ENCODE data around the gene EMD. TPM values are rescaled to one million over a fixed set of nuclear protein-coding genes. Genes with fewer than 3 reads are reported as not detected.

EMD gene
- polyA plus RNA-seq, 1 of the 3 experiments (the other 2 are of a cell fraction), result 68.0 TPM

DNA sequence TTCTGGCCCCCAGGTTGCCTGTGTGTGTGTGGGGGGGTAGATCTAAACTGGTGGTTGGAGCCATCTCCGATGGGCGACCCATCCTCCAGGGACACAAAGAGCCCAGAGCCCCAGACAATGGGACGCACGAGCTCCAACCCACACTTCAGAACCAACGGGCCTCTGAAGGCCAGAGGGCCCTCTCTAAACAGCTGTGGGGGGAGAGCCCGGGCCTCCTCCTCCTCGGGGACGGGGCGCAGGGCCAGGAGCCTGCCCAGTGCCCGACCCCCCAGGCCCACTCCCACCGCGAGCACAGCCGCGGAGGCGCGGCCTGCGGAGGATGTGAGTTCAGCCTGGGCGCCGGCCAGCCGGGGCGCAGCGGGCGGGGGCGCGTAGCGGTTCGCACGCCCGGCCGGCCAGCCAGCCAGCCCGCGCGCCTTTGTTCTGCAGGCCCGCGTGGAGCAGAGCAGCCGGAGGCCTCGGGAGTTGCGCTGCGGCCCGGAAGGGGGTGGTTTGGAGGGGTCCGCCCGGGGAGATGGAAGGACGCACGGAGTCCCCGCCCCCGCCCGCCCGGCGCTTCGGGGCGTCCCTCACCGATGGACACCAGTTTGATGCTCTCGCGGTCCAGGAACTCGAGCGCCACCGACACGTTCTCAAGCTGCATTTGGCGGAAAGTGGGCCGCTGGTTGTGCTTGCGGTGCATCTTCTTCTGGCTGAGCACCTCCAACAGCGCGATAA is 8.6 kb upstream of the EMD start:
- Histone ChIP-seq H3K4me2 (peak overlapping the region; percentile 97), H4K20me1 (ENCODE audit: insufficient read depth) (peaks cover 33% of the 10 kb centered on the region), H3K27ac (ENCODE audit: low read depth in 2 of 2, low read length in 1 of 2) (peak overlapping the region; percentile 90 to 98), H3K9ac (peak overlapping the region; percentile 88), H3K36me3 (replicated peaks in 1 of 2; ENCODE audit: control insufficient read depth in 1 of 2, insufficient read depth in 2 of 2, low read length in 1 of 2) (peaks cover 12 to 20% of the 10 kb centered on the region in 2 experiments), H3K27me3 (ENCODE audit: insufficient read depth) (no peaks in the 10 kb centered on the region), H3K4me1 (ENCODE audit: control insufficient read depth in 1 of 2, insufficient read depth in 2 of 2, low read depth in 1 of 2, low read length in 1 of 2) (peaks cover 16 to 17% of the 10 kb centered on the region in 2 experiments; a peak in 2 of 4 replicates), H3K79me2 (ENCODE audit: insufficient read depth) (peaks cover 83% of the 10 kb centered on the region), H2AFZ (ENCODE audit: low read depth) (no peak overlapping the region), H3K9me3 (no peaks in the 10 kb centered on the region), H3F3A (replicated peaks; ENCODE audit: insufficient read depth) (peaks cover 13% of the 10 kb centered on the region), H3K4me3 (ENCODE audit: low read depth in 2 of 2, low read length in 1 of 2) (peak overlapping the region; percentile 72 to 82), H3K9me2 (no peaks in the 10 kb centered on the region)
- 19% methylated on average over 15 of the region's 63 CpGs for WGBS (ENCODE audit: low lambda C conversion rate)
- CTCF ChIA-PET, result no interaction called here
- POLR2A ChIA-PET, result interaction anchor here (1.1 to 1.7 kb wide), 2 partner anchors 13 to 27 kb away, joined by 4 to 7 read pairs; no protein-coding TSS in a partner anchor
- DNase-seq, result peak; percentile 61
- TF ChIP-seq GABPA (IDR thresholded peaks at IDR 0.05; ENCODE audit: low read depth), result no peak
- TF ChIP-seq, protein P1, sequence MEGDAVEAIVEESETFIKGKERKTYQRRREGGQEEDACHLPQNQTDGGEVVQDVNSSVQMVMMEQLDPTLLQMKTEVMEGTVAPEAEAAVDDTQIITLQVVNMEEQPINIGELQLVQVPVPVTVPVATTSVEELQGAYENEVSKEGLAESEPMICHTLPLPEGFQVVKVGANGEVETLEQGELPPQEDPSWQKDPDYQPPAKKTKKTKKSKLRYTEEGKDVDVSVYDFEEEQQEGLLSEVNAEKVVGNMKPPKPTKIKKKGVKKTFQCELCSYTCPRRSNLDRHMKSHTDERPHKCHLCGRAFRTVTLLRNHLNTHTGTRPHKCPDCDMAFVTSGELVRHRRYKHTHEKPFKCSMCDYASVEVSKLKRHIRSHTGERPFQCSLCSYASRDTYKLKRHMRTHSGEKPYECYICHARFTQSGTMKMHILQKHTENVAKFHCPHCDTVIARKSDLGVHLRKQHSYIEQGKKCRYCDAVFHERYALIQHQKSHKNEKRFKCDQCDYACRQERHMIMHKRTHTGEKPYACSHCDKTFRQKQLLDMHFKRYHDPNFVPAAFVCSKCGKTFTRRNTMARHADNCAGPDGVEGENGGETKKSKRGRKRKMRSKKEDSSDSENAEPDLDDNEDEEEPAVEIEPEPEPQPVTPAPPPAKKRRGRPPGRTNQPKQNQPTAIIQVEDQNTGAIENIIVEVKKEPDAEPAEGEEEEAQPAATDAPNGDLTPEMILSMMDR (IDR thresholded peaks at IDR 0.05), result no peak
- no peak for TF ChIP-seq ELF1 (IDR thresholded peaks at IDR 0.05)
- TF ChIP-seq JUND (IDR thresholded peaks at IDR 0.05), result no peak
- no peak for TF ChIP-seq EZH2phosphoT487 (IDR thresholded peaks at IDR 0.05; ENCODE audit: borderline replicate concordance, low read depth)
- TF ChIP-seq NFIC (IDR thresholded peaks at IDR 0.05; ENCODE audit: borderline replicate concordance), result no peak
- TF ChIP-seq, protein P2, sequence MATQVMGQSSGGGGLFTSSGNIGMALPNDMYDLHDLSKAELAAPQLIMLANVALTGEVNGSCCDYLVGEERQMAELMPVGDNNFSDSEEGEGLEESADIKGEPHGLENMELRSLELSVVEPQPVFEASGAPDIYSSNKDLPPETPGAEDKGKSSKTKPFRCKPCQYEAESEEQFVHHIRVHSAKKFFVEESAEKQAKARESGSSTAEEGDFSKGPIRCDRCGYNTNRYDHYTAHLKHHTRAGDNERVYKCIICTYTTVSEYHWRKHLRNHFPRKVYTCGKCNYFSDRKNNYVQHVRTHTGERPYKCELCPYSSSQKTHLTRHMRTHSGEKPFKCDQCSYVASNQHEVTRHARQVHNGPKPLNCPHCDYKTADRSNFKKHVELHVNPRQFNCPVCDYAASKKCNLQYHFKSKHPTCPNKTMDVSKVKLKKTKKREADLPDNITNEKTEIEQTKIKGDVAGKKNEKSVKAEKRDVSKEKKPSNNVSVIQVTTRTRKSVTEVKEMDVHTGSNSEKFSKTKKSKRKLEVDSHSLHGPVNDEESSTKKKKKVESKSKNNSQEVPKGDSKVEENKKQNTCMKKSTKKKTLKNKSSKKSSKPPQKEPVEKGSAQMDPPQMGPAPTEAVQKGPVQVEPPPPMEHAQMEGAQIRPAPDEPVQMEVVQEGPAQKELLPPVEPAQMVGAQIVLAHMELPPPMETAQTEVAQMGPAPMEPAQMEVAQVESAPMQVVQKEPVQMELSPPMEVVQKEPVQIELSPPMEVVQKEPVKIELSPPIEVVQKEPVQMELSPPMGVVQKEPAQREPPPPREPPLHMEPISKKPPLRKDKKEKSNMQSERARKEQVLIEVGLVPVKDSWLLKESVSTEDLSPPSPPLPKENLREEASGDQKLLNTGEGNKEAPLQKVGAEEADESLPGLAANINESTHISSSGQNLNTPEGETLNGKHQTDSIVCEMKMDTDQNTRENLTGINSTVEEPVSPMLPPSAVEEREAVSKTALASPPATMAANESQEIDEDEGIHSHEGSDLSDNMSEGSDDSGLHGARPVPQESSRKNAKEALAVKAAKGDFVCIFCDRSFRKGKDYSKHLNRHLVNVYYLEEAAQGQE (IDR thresholded peaks at IDR 0.05; ENCODE audit: low read depth, low read length), result no peak
- TF ChIP-seq, protein P3, sequence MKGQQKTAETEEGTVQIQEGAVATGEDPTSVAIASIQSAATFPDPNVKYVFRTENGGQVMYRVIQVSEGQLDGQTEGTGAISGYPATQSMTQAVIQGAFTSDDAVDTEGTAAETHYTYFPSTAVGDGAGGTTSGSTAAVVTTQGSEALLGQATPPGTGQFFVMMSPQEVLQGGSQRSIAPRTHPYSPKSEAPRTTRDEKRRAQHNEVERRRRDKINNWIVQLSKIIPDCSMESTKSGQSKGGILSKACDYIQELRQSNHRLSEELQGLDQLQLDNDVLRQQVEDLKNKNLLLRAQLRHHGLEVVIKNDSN (IDR thresholded peaks at IDR 0.05; ENCODE audit: borderline replicate concordance, low read depth), result no peak
- TF ChIP-seq, protein P4, sequence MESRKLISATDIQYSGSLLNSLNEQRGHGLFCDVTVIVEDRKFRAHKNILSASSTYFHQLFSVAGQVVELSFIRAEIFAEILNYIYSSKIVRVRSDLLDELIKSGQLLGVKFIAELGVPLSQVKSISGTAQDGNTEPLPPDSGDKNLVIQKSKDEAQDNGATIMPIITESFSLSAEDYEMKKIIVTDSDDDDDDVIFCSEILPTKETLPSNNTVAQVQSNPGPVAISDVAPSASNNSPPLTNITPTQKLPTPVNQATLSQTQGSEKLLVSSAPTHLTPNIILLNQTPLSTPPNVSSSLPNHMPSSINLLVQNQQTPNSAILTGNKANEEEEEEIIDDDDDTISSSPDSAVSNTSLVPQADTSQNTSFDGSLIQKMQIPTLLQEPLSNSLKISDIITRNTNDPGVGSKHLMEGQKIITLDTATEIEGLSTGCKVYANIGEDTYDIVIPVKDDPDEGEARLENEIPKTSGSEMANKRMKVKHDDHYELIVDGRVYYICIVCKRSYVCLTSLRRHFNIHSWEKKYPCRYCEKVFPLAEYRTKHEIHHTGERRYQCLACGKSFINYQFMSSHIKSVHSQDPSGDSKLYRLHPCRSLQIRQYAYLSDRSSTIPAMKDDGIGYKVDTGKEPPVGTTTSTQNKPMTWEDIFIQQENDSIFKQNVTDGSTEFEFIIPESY (IDR thresholded peaks at IDR 0.05; ENCODE audit: borderline replicate concordance, low read depth), result no peak
- TF ChIP-seq, protein P5, sequence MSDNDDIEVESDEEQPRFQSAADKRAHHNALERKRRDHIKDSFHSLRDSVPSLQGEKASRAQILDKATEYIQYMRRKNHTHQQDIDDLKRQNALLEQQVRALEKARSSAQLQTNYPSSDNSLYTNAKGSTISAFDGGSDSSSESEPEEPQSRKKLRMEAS (IDR thresholded peaks at IDR 0.05; ENCODE audit: low read depth), result no peak
- TF ChIP-seq POLR2AphosphoS5 (IDR thresholded peaks at IDR 0.05; ENCODE audit: low read depth, low read length), result no peak
- TF ChIP-seq, protein P6, sequence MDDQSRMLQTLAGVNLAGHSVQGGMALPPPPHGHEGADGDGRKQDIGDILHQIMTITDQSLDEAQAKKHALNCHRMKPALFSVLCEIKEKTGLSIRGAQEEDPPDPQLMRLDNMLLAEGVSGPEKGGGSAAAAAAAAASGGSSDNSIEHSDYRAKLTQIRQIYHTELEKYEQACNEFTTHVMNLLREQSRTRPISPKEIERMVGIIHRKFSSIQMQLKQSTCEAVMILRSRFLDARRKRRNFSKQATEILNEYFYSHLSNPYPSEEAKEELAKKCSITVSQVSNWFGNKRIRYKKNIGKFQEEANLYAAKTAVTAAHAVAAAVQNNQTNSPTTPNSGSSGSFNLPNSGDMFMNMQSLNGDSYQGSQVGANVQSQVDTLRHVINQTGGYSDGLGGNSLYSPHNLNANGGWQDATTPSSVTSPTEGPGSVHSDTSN (IDR thresholded peaks at IDR 0.05), result no peak
- TF ChIP-seq SMC3 (IDR thresholded peaks at IDR 0.05; ENCODE audit: low read depth, low read length), result no peak
- no peak for TF ChIP-seq TAF1 (IDR thresholded peaks at IDR 0.05; ENCODE audit: borderline replicate concordance, low read depth, low read length)
- TF ChIP-seq FOSL2 (IDR thresholded peaks at IDR 0.05; ENCODE audit: borderline replicate concordance, low read depth), result no peak
